GM19438 (cell line): ENCODE data around the gene PPP1R16B.
A peak's percentile ranks its signal among the peaks of the same experiment; 100 is the strongest.

Source experiments
- ATAC-seq: cut with Tn5 transposase; IDR thresholded peaks from one replicate; pipeline ENCODE4 v1.9.1; 2021; ENCODE audit warnings: low read depth; ENCODE audit not compliant: unreplicated experiment

PPP1R16B gene

DNA sequence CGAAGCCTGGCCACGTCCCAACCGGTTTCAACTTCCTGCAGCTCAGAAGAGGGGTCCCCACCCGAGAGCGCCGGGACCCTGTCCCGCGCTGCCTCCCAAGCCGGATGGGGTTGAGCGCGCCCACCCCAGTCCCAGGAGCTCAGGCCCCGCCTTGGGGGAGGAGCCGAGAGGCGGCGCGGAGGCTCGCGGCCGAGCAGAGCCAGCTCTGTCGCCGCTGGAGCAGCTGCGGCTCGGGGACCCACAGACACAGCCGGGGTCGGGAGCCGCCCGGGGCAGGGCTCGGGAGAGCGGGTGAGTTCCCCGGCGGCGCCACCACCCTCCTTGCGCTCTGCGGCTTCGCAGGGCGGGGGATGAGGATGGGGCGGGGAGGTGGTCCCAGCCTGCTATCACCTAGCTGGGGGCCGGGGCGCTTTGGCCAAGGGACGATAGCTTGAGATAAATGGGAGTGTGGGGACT lies at the start of gene PPP1R16B:
Gene PPP1R16B, plus strand, starts transcription at position 196 of the 456 bp plus-strand sequence. CDS start 30,229 bp downstream, outside the sequence.
- ATAC-seq = peak; percentile 57

- ATAC-seq = no peak
Observed at GRCh38 chr20:38757145-38757775, 48.2 kb upstream of the PPP1R16B start.

GRCh38 chr20:38759106-38759505 lies 46.4 kb upstream of the PPP1R16B start:
- ATAC-seq = no peak

- ATAC-seq = no peak
Observed at GRCh38 chr20:38760978-38761377, 44.5 kb upstream of the PPP1R16B start.

- no peak for ATAC-seq
Observed at GRCh38 chr20:38762174-38762573, 43.3 kb upstream of the PPP1R16B start.

- ATAC-seq = no peak
Observed at GRCh38 chr20:38763616-38764015, 41.9 kb upstream of the PPP1R16B start.

GRCh38 chr20:38764567-38765318 lies 40.8 kb upstream of the PPP1R16B start:
- no peak for ATAC-seq

GRCh38 chr20:38766071-38766470 lies 39.4 kb upstream of the PPP1R16B start:
- no peak for ATAC-seq

GRCh38 chr20:38769376-38770295 lies 35.9 kb upstream of the PPP1R16B start:
- no peak for ATAC-seq

- ATAC-seq = no peak
Observed at GRCh38 chr20:38770546-38770945, 35.0 kb upstream of the PPP1R16B start.

DNA sequence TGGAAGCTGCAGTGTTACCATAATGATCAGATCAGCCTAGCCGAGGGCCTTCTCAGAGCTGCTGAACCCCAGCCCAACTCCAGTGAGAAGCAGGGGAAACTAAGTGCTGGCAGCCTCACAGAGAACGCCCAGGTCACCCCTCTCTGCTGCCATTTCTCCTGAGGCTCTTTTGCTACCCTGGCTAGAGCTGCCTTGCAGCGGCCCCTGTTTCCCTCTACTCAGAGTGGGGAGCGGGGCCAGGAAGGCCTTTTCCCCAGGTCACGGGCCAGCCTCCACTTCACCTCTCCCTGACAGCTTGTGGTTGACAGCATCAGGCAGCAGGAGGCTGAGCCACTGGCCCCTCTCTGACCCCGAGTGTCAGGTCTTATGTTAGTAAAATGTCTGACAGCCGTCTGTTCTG lies 34.5 kb upstream of the PPP1R16B start:
- ATAC-seq = no peak

- ATAC-seq = no peak
Observed at GRCh38 chr20:38771621-38772020, 33.9 kb upstream of the PPP1R16B start.

- no peak for ATAC-seq
Observed at GRCh38 chr20:38774167-38774566, 31.3 kb upstream of the PPP1R16B start.

DNA sequence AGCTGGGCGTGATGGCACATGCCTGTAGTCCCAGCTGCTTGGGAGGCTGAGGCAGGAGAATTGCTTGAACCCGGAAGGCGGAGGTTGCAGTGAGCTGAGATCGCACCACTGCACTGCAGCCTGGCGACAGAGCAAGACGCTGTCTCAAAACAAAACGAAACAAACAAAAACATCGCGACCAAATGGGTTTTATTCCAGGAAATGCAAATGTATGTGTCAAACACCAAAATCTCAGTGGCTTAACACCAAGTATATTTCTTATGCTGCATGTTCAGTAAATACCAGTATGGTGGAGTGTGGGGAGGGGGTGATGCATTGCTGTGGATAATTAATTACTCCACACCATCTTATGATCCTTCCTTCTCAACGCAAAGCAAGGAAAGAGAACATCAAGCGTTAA lies 29.1 kb upstream of the PPP1R16B start:
- ATAC-seq = no peak

GRCh38 chr20:38779247-38780097 lies 26.0 kb upstream of the PPP1R16B start:
- no peak for ATAC-seq

GRCh38 chr20:38782275-38782674 lies 23.2 kb upstream of the PPP1R16B start:
- no peak for ATAC-seq

GRCh38 chr20:38787870-38788269 lies 17.6 kb upstream of the PPP1R16B start:
- ATAC-seq = no peak

- no peak for ATAC-seq
Observed at GRCh38 chr20:38789503-38790199, 15.8 kb upstream of the PPP1R16B start.

GRCh38 chr20:38790200-38791053 lies 15.1 kb upstream of the PPP1R16B start:
- no peak for ATAC-seq
